Astrocyte of the spinal cord (primary cell): ENCODE data around the gene ESPN.

Experiments used
- DNase-seq: peaks from one replicate; pipeline ENCODE4 v3.0.0; 2011; ENCODE audit warnings: low read depth, low spot score
- H3K4me3 ChIP-seq: 2 replicates; pipeline ENCODE4 v1.5.1; 2011; ENCODE audit warnings: low read depth, mild to moderate bottlenecking, low read length, moderate library complexity
- in situ Hi-C: cut with HindIII; loops from 2 replicates; pipeline ENCODE4 v1.10.0; 2017; ENCODE audit warnings: low sequenced_read_pairs
- TF ChIP-seq, protein P1 (sequence below): IDR thresholded peaks from 2 replicates; pipeline ENCODE4 v1.5.1; 2012; ENCODE audit warnings: low read depth, mild to moderate bottlenecking, low read length, inconsistent platforms

ESPN gene

GRCh38 chr1:6510493-6510892, 85.9 kb downstream of the ESPN start:
- in situ Hi-C loops: no loop called here
- no peak overlapping the region for H3K4me3 ChIP-seq
- TF ChIP-seq, protein P1, sequence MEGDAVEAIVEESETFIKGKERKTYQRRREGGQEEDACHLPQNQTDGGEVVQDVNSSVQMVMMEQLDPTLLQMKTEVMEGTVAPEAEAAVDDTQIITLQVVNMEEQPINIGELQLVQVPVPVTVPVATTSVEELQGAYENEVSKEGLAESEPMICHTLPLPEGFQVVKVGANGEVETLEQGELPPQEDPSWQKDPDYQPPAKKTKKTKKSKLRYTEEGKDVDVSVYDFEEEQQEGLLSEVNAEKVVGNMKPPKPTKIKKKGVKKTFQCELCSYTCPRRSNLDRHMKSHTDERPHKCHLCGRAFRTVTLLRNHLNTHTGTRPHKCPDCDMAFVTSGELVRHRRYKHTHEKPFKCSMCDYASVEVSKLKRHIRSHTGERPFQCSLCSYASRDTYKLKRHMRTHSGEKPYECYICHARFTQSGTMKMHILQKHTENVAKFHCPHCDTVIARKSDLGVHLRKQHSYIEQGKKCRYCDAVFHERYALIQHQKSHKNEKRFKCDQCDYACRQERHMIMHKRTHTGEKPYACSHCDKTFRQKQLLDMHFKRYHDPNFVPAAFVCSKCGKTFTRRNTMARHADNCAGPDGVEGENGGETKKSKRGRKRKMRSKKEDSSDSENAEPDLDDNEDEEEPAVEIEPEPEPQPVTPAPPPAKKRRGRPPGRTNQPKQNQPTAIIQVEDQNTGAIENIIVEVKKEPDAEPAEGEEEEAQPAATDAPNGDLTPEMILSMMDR: no peak
- no peak for DNase-seq
